ENCODE data around the gene ESRP2. TPM values are rescaled to one million over a fixed set of nuclear protein-coding genes. Genes with fewer than 3 reads are reported as not detected.

The ESRP2 gene
- total and polyA plus RNA-seq, 9 of the 15 experiments (the other 6 are each of a cell fraction or from before 2014, with no cell fraction given): 0.05 to 0.15 (median 0.07) TPM; not detected in 6

DNA sequence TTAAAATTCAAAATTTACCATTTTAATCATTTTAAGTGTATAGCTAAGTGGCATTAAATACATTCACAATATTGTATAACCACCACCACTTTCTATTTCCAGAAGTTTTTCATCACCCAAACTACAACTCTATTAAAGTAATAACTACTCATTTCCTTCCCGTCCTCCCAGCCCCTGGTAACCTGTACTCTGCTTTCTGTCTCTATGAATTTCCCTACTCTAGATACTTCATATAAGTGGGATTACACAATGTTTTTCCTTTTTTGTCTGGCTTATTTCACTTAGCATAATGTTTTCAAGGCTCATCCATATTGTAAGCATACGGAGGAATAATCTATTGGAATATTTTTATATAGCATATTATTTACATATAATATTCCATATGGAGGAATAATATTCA, 29.7 kb downstream of the ESRP2 start:
- intact Hi-C loops (cut with micrococcal nuclease) (no loop called here), in situ Hi-C loops (cut with MboI) (no loop called here)
- Histone ChIP-seq H3K4me3 (no peak overlapping the region), H3K27ac (ENCODE audit: extremely low read depth, low read depth, low read length) (no peak overlapping the region), H3K9ac (ENCODE audit: insufficient read depth in 1 of 2, low read depth in 2 of 2, low read length in 2 of 2) (no peak overlapping the region), H4K20me1 (replicated peaks; ENCODE audit: control insufficient read depth, insufficient read depth, low read length) (no peaks in the 10 kb centered on the region; the same call in 1 of the 2 replicates), H2AFZ (ENCODE audit: low read depth, low read length) (no peak overlapping the region), H3K36me3 (ENCODE audit: control insufficient read depth, insufficient read depth, low read length) (peaks cover 15% of the 10 kb centered on the region), H3K9me1 (ENCODE audit: control insufficient read depth, insufficient read depth, low read length) (no peaks in the 10 kb centered on the region), H3K27me3 (ENCODE audit: control insufficient read depth in 2 of 2, insufficient read depth in 2 of 2, low read length in 2 of 2) (no peaks in the 10 kb centered on the region), H3K4me1 (replicated peaks in 1 of 2; ENCODE audit: control insufficient read depth in 2 of 2, insufficient read depth in 2 of 2, low read length in 2 of 2) (no peaks in the 10 kb centered on the region), H3K9me3 (replicated peaks; ENCODE audit: control insufficient read depth, insufficient read depth, low read depth, low read length) (no peaks in the 10 kb centered on the region), H3K79me2 (ENCODE audit: control insufficient read depth, insufficient read depth, low read length) (peaks cover 22% of the 10 kb centered on the region), H3K4me2 (ENCODE audit: insufficient read depth, low read length) (no peak overlapping the region)
- no peak for DNase-seq (ENCODE audit: extremely low read depth in 1 of 4, low spot score in 3 of 4)
- 98% methylated on average over 2 of the region's 2 CpGs for WGBS (ENCODE audit: insufficient coverage, low coverage, missing lambda C conversion rate)
- BruUV-seq (replicated peaks): no TSS peak
- FAIRE-seq: no peak
- CTCF ChIA-PET (ENCODE audit: low intra/inter-chr PET ratio): no interaction called here
- ATAC-seq: no peak
- POLR2A ChIA-PET: interaction anchor here (1.0 to 1.4 kb wide), 4 partner anchors 10 to 112 kb away, joined by 3 to 4 read pairs (median 4); no protein-coding TSS in a partner anchor
- no peak for TF ChIP-seq ZNF311 (CRISPR knock-in tag; IDR thresholded peaks at IDR 0.05)
- no peak for TF ChIP-seq TBL1XR1 (IDR thresholded peaks at IDR 0.05; ENCODE audit: low read length in 2 of 2)
- no peak for TF ChIP-seq YBX1 (IDR thresholded peaks at IDR 0.05)
- TF ChIP-seq MAFF (IDR thresholded peaks at IDR 0.05; ENCODE audit: low read length): no peak
- no peak for TF ChIP-seq KLF13 (tag; IDR thresholded peaks at IDR 0.05; ENCODE audit: borderline replicate concordance, low read depth)
- TF ChIP-seq, protein P1, sequence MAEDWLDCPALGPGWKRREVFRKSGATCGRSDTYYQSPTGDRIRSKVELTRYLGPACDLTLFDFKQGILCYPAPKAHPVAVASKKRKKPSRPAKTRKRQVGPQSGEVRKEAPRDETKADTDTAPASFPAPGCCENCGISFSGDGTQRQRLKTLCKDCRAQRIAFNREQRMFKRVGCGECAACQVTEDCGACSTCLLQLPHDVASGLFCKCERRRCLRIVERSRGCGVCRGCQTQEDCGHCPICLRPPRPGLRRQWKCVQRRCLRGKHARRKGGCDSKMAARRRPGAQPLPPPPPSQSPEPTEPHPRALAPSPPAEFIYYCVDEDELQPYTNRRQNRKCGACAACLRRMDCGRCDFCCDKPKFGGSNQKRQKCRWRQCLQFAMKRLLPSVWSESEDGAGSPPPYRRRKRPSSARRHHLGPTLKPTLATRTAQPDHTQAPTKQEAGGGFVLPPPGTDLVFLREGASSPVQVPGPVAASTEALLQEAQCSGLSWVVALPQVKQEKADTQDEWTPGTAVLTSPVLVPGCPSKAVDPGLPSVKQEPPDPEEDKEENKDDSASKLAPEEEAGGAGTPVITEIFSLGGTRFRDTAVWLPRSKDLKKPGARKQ (CRISPR knock-in tag; IDR thresholded peaks at IDR 0.05): no peak
- TF ChIP-seq, protein P2, sequence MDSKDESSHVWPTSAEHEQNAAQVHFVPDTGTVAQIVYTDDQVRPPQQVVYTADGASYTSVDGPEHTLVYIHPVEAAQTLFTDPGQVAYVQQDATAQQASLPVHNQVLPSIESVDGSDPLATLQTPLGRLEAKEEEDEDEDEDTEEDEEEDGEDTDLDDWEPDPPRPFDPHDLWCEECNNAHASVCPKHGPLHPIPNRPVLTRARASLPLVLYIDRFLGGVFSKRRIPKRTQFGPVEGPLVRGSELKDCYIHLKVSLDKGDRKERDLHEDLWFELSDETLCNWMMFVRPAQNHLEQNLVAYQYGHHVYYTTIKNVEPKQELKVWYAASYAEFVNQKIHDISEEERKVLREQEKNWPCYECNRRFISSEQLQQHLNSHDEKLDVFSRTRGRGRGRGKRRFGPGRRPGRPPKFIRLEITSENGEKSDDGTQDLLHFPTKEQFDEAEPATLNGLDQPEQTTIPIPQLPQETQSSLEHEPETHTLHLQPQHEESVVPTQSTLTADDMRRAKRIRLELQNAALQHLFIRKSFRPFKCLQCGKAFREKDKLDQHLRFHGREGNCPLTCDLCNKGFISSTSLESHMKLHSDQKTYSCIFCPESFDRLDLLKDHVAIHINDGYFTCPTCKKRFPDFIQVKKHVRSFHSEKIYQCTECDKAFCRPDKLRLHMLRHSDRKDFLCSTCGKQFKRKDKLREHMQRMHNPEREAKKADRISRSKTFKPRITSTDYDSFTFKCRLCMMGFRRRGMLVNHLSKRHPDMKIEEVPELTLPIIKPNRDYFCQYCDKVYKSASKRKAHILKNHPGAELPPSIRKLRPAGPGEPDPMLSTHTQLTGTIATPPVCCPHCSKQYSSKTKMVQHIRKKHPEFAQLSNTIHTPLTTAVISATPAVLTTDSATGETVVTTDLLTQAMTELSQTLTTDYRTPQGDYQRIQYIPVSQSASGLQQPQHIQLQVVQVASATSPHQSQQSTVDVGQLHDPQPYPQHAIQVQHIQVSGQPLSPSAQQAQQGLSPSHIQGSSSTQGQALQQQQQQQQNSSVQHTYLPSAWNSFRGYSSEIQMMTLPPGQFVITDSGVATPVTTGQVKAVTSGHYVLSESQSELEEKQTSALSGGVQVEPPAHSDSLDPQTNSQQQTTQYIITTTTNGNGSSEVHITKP (IDR thresholded peaks at IDR 0.05; ENCODE audit: partially characterized antibody): no peak
- TF ChIP-seq, protein P3, sequence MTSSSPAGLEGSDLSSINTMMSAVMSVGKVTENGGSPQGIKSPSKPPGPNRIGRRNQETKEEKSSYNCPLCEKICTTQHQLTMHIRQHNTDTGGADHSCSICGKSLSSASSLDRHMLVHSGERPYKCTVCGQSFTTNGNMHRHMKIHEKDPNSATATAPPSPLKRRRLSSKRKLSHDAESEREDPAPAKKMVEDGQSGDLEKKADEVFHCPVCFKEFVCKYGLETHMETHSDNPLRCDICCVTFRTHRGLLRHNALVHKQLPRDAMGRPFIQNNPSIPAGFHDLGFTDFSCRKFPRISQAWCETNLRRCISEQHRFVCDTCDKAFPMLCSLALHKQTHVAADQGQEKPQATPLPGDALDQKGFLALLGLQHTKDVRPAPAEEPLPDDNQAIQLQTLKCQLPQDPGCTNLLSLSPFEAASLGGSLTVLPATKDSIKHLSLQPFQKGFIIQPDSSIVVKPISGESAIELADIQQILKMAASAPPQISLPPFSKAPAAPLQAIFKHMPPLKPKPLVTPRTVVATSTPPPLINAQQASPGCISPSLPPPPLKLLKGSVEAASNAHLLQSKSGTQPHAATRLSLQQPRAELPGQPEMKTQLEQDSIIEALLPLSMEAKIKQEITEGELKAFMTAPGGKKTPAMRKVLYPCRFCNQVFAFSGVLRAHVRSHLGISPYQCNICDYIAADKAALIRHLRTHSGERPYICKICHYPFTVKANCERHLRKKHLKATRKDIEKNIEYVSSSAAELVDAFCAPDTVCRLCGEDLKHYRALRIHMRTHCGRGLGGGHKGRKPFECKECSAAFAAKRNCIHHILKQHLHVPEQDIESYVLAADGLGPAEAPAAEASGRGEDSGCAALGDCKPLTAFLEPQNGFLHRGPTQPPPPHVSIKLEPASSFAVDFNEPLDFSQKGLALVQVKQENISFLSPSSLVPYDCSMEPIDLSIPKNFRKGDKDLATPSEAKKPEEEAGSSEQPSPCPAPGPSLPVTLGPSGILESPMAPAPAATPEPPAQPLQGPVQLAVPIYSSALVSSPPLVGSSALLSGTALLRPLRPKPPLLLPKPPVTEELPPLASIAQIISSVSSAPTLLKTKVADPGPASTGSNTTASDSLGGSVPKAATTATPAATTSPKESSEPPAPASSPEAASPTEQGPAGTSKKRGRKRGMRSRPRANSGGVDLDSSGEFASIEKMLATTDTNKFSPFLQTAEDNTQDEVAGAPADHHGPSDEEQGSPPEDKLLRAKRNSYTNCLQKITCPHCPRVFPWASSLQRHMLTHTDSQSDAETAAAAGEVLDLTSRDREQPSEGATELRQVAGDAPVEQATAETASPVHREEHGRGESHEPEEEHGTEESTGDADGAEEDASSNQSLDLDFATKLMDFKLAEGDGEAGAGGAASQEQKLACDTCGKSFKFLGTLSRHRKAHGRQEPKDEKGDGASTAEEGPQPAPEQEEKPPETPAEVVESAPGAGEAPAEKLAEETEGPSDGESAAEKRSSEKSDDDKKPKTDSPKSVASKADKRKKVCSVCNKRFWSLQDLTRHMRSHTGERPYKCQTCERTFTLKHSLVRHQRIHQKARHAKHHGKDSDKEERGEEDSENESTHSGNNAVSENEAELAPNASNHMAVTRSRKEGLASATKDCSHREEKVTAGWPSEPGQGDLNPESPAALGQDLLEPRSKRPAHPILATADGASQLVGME (CRISPR knock-in tag; IDR thresholded peaks at IDR 0.05): no peak
- TF ChIP-seq ARID2 (IDR thresholded peaks at IDR 0.05): no peak
- TF ChIP-seq POLR3G (IDR thresholded peaks at IDR 0.05; ENCODE audit: extremely low read depth, insufficient read length, insufficient replicate concordance): no peak
- no peak for TF ChIP-seq YY1 (IDR thresholded peaks at IDR 0.05; ENCODE audit: borderline replicate concordance in 1 of 3, control insufficient read depth in 1 of 3, extremely low read depth in 1 of 3, insufficient read depth in 3 of 3, insufficient read length in 1 of 3, insufficient replicate concordance in 2 of 3, low read depth in 1 of 3, low read length in 2 of 3)

All from K562 (cell line).